Esophagus (tissue), 2 donors: Measurements from ENCODE around the gene SCYGR5. TPM values are rescaled to one million over a fixed set of nuclear protein-coding genes. Genes with fewer than 3 reads are reported as not detected.
"Not testable (repeated sequence)": the region's sequence is repeated elsewhere in the genome, so short reads cannot be mapped to it uniquely, and the experiment has no call there.

ENCODE experiments used
- H3K27ac ChIP-seq, 2 donors: one replicate each; pipeline ENCODE4 v1.5.1; 2013; ENCODE audit warnings: low read depth in 2 of 2, mild to moderate bottlenecking in 2 of 2, inconsistent platforms in 1 of 2, low read length in 1 of 2, moderate library complexity in 1 of 2
- H3K27me3 ChIP-seq, 2 donors: one replicate each; pipeline ENCODE4 v1.6.1; 2013; ENCODE audit warnings: low read length in 2 of 2, control low read depth in 1 of 2, mild to moderate bottlenecking in 1 of 2; ENCODE audit not compliant: insufficient read depth in 2 of 2, control insufficient read depth in 1 of 2
- H3K36me3 ChIP-seq, 2 donors: one replicate each; pipeline ENCODE4 v1.6.1; 2013; ENCODE audit warnings: low read length in 1 of 2; ENCODE audit not compliant: control insufficient read depth in 2 of 2, insufficient read depth in 2 of 2
- H3K4me1 ChIP-seq, 2 donors: one replicate each; pipeline ENCODE4 v1.6.1; 2013; ENCODE audit warnings: low read length in 1 of 2; ENCODE audit not compliant: control insufficient read depth in 2 of 2, insufficient read depth in 2 of 2
- H3K4me3 ChIP-seq, 2 donors: one replicate each; pipeline ENCODE4 v1.5.1; 2013; ENCODE audit warnings: low read length in 2 of 2, mild to moderate bottlenecking in 2 of 2, low read depth in 1 of 2, moderate library complexity in 1 of 2
- H3K9me3 ChIP-seq, 2 donors: one replicate each; pipeline ENCODE4 v1.6.1; 2013; ENCODE audit warnings: mild to moderate bottlenecking in 2 of 2, low read depth in 1 of 2, low read length in 1 of 2, moderate library complexity in 1 of 2; ENCODE audit not compliant: control insufficient read depth in 2 of 2, insufficient read depth in 1 of 2
- WGBS, 2 donors: extraction: QIAGEN DNeasy Blood & Tissue Kit; methylation state at CpG; one replicate each; pipeline ENCODE4 v1.1.7; 2013; 5-methylcytosine and 5-hydroxymethylcytosine counted together
- polyA plus RNA-seq, 2 donors: library from polyadenylated mRNA; stranded (reverse); fragments of 200-250 nt; gene quantifications; one replicate each; pipeline ENCODE4 v1.2.3, GENCODE V29; 2013
- donor health status: healthy with polysubstance abuse.
- donor health status: Bipolar disorder and iron deficiency.

Gene SCYGR5
- not detected for polyA plus RNA-seq

- H3K27ac ChIP-seq, H3K4me1 ChIP-seq, H3K9me3 ChIP-seq, H3K27me3 ChIP-seq, H3K36me3 ChIP-seq, H3K4me3 ChIP-seq: not testable (repeated sequence)
- WGBS, 2 donors = 87 to 89% methylated on average over 13 of the region's 13 CpGs
These were observed at the start of gene SCYGR5 for GRCh38 chr2:227666631-227667170. TSS of gene SCYGR5 (plus strand) at chr2:227666804. CDS start at chr2:227666804, 0 bp downstream.

GRCh38 chr2:227617316-227618230, 49.0 kb upstream of the SCYGR5 start, which contains the start of gene SCYGR4:
TSS of gene SCYGR4 (plus strand) at chr2:227617498. CDS start at chr2:227617498, 0 bp downstream.
- no peaks in the 10 kb centered on the region for H3K4me1 ChIP-seq
- H3K4me3 ChIP-seq = no peak within 1 kb of the TSS
- H3K27me3 ChIP-seq = no peaks in the 10 kb centered on the region
- no peaks in the 10 kb centered on the region for H3K9me3 ChIP-seq
- no peak within 1 kb of the TSS for H3K27ac ChIP-seq
- 79 to 82% methylated on average over 15 to 20 of the region's 20 CpGs for WGBS, 2 donors
- no peaks in the 10 kb centered on the region for H3K36me3 ChIP-seq

GRCh38 chr2:227623226-227623625, 43.4 kb upstream of the SCYGR5 start:
- Histone ChIP-seq H3K4me1 (no peaks in the 10 kb centered on the region), H3K27me3 (no peaks in the 10 kb centered on the region), H3K36me3 (no peaks in the 10 kb centered on the region), H3K9me3 (no peaks in the 10 kb centered on the region), H3K27ac (no peak overlapping the region), H3K4me3 (no peak overlapping the region)

GRCh38 chr2:227625420-227625819, 41.2 kb upstream of the SCYGR5 start:
- no peaks in the 10 kb centered on the region for H3K36me3 ChIP-seq
- 50 to 57% methylated on average over 2 of the region's 2 CpGs for WGBS, 2 donors
- H3K4me3 ChIP-seq = no peak overlapping the region
- H3K27me3 ChIP-seq = no peaks in the 10 kb centered on the region
- H3K4me1 ChIP-seq = no peaks in the 10 kb centered on the region
- H3K9me3 ChIP-seq = no peaks in the 10 kb centered on the region
- no peak overlapping the region for H3K27ac ChIP-seq

GRCh38 chr2:227626580-227627151, 39.9 kb upstream of the SCYGR5 start:
- Histone ChIP-seq H3K27ac (no peak overlapping the region), H3K4me3 (no peak overlapping the region), H3K9me3 (no peaks in the 10 kb centered on the region), H3K4me1 (no peaks in the 10 kb centered on the region), H3K27me3 (no peaks in the 10 kb centered on the region), H3K36me3 (no peaks in the 10 kb centered on the region)
- 89 to 92% methylated on average over 10 of the region's 10 CpGs for WGBS, 2 donors

GRCh38 chr2:227627769-227628168, 38.8 kb upstream of the SCYGR5 start:
- Histone ChIP-seq H3K36me3 (no peaks in the 10 kb centered on the region), H3K27me3 (no peaks in the 10 kb centered on the region), H3K9me3 (no peaks in the 10 kb centered on the region), H3K27ac (no peak overlapping the region), H3K4me3 (no peak overlapping the region), H3K4me1 (no peaks in the 10 kb centered on the region)
- WGBS, 2 donors = 65 to 81% methylated on average over 3 of the region's 3 CpGs

- Histone ChIP-seq H3K27ac (no peak overlapping the region), H3K4me3 (no peak overlapping the region), H3K4me1 (no peaks in the 10 kb centered on the region), H3K9me3 (no peaks in the 10 kb centered on the region), H3K27me3 (no peaks in the 10 kb centered on the region), H3K36me3 (no peaks in the 10 kb centered on the region)
- WGBS, 2 donors = 65 to 69% methylated on average over 7 of the region's 7 CpGs
These were observed 37.2 kb upstream of the SCYGR5 start for GRCh38 chr2:227629435-227629834.

- no peaks in the 10 kb centered on the region for H3K9me3 ChIP-seq
- WGBS, 2 donors = 72 to 82% methylated on average over 3 of the region's 3 CpGs
- no peak overlapping the region for H3K4me3 ChIP-seq
- no peak overlapping the region for H3K27ac ChIP-seq
- no peaks in the 10 kb centered on the region for H3K36me3 ChIP-seq
- no peaks in the 10 kb centered on the region for H3K4me1 ChIP-seq
- no peaks in the 10 kb centered on the region for H3K27me3 ChIP-seq
These were observed 36.3 kb upstream of the SCYGR5 start for GRCh38 chr2:227630322-227630721.

GRCh38 chr2:227632827-227633226, 33.8 kb upstream of the SCYGR5 start:
- Histone ChIP-seq H3K4me1 (no peaks in the 10 kb centered on the region), H3K9me3 (no peaks in the 10 kb centered on the region), H3K36me3 (no peaks in the 10 kb centered on the region), H3K27me3 (no peaks in the 10 kb centered on the region), H3K4me3 (no peak overlapping the region), H3K27ac (no peak overlapping the region)
- 76 to 80% methylated on average over 6 of the region's 6 CpGs for WGBS, 2 donors
